HG02852 (cell line): ENCODE data around the gene UNC119.
"Not testable (repeated sequence)": the region's sequence is repeated elsewhere in the genome, so short reads cannot be mapped to it uniquely, and the experiment has no call there.

Experiments used
- ATAC-seq: cut with Tn5 transposase; IDR thresholded peaks from one replicate; pipeline ENCODE4 v1.9.1; 2021; ENCODE audit warnings: mild to moderate bottlenecking, moderate library complexity; ENCODE audit not compliant: unreplicated experiment

UNC119 gene

DNA sequence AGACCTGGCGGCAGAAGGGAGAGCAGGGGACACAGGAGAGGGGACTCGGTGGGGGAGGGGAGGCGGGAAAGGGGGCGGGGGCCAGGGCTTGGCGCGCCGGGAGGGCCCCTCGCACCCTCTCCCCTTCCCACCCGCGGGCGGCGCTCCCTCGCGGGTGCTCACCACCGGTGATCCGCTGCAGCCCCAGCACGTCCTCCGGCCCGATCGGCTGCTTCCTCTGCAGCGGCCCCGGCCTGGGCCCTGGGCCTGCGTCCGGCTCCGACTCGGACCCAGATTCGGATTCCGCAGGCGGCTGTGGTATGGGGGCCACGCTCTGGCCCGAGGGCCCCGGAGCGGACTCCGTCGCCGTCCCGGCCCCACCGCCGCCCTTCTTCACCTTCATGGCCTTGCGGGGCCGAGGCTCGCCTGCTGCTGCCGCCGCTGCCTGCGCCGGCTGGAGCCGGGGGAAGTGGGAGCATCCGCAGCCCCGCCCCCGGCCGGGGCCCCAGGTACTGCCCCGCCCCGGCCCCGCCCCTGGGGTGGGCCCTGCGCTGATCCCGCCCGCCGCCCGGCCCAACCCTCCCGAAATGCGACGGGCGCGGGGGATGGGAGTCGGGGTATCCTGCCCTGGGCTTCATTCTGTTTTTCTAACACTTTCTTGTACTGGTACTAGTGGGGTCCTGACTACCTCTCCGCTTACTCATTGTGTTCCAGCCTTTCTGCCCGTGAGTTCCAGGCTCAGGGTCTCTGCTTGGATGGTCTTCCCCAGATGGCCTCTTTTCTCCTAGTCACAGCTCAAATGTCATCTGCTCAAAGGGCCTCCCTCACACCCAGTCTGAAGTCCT lies at the start of gene UNC119:
Gene UNC119 (minus strand): TSS at position 449 of the 824 bp plus-strand sequence. CDS start 67 bp downstream, at position 382.
- ATAC-seq: peak; percentile 66

DNA sequence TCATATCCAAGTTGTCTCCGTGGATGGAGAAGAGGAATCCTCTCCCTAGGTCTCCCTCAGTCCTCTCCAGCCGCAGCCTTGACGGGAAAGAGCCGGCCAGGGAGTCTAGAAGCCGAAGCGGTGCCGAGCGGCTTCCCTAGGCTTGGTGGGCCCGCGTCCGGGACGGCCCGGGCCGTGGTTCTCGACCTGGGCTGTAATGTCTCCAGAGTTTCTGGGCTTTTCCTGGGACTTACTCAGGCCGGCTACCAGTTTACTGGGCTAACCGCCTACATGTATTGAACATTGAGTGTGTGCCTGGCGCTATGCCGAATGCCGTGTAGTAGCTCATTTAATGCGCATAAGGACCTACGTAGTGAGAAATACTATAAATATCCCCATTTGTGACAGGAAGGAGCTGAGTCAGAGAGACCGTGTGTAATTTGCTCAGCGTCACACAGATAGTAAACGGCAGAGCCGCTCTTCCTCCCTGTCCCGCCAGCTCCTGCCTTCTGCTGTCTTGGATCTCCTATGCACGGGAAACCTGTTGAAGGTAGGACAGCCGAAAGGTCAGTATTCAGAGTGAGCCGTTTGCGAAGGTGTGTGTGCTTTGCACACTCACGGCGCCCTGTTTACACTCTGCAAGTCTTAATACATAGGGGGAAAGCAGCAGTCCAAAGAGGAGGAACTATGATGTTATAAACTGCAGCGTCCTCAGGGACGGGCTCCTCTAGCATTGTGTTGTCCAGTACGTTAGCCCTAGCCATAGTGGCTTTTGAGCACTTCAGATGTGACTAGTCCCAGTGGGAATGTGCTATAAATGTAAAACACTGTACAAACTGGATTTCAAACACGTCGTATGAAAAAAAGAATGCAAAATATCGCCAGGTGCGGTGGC lies 47.1 kb upstream of the UNC119 start:
- peak; percentile 50 for ATAC-seq

DNA sequence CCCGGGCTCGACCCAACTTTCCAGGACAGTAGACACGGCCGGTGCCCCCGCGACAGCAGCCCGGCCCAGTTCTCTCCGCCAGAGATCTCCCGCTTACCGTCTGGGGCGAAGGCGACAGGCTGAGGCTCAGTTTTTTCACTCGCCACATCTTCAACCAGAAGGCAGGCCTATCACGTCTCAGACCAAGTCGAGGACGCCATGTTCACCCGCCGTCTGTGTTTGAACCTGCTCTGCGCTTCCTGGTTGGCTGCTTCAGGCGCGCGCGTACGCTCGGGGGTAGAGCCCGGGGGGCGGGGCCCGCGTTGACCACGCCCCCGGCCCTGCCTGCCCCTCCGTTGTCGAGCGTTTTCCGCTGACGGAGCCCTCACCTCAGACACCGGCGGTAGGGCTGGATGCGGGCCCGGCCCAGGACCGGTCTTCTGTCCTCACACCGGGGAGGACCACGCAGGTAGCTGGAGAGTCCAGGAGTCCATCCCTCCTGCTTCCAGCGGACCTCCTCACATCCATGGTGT lies 46.4 kb upstream of the UNC119 start, which contains the start of gene SPAG5:
Gene SPAG5 (minus strand): TSS at position 227 of the 512 bp plus-strand sequence. CDS start 79 bp downstream, at position 148.
- peak; percentile 73 for ATAC-seq

DNA sequence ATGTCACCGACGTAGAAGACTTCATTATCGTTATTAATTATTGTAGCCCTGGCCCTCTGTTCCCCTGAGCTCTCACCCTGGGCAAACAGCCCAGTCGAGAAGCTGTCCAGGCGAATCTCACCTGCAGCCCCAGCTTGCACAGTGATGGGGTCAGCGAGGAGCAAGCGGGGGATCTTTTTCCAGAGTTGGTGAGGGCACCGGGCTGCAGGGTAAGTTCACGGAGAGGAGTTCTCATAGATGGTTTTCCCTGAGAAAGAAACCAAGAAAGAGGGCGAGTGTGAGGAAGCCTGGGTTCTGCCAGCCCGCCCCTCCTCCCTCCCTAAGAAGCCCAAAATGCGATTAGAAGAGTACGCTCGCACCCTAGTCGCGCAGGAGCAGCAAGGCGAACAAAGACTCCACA lies 46.0 kb upstream of the UNC119 start:
- no peak for ATAC-seq

DNA sequence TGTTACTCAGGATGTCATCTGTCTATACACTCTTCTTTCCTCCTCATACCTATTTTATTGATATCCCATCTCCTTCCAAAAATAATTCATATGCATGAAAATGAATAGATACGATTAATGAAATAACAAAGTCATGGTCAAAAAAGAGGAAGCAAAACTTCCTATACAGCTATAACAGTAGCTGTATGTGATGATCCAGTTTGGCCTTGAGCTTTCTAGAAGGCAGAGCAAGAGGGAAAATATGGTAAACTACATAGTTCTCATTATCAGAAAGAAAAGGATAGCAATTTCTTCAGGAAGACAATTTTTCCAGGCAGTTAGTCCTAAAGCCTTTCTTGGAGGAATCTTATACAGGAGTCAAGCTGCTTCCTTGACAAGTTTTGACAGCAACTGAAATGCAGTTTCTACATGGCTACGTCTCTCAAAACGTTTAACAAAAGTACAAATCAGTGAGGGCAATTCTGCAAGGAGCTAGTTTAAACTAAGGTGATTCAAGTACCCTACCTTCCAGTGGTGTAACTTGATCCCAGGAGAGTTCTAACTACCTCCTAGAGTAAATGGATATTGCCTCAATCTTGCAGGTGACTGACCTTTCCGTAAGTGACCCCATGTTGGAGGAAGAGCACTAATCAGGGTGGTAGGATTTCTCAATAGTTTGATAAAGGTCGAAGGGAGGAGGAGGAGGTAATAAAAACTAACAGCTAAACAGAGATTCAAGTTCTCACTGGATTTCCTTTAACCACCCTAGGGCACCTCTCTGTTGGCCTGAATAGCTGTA lies 45.4 kb upstream of the UNC119 start:
- ATAC-seq: no peak

DNA sequence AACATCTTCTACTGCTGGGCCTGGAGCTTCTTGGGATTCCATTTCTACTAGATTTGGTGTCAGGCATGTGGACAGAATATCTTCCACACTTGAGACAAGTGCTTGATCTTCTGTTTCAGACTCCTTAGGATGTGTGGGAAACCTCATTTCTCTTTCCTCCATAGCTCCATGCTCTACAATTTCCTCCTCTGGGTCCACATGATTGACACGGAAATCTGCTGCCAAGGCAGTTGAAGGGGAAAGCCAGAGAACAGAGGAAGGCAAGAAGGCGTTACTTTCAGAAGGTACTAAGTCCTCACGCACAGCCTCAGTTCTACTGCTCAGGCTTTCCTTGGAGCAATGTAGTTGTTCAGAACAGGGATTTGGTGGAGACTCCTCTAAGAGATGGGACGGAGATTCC lies 39.8 kb upstream of the UNC119 start:
- no peak for ATAC-seq

DNA sequence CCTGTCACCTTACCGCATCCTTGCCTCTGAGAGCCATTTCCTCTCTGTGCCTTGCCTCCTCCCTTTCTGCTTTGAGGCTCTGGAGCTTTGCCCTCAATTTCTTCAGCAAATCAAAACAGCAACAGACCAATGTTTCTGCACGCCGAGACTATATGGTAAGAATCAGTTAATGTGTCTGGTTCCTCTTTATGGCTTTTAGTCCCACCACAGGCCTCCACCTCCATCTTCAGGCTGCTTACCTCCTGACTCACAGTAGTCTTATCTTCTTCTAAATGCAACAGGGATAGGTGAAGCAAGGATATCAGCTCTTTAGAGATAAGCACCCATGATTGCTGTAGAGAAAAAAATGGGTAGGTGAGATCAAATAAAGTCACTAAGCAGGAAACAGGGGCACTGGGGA lies 33.4 kb upstream of the UNC119 start:
- no peak for ATAC-seq

DNA sequence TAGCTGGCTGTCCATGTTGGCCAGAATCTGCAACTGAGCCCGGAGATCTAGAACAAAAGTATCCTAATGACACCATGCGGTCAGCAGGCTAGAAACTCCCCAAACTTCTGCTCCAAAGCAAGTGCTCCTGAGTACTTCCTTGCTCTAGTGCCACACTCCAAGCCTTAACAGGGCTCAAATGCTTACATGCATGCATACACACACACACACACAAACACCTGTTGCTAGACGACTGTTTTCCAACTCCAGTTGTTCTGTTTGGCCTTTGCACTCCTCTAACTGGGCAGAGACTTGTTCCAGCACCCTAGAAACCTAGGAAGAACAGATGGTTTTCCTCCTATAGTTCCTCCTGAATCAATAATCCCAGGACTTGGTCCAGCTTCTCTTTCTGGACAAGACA lies 32.0 kb upstream of the UNC119 start:
- no peak for ATAC-seq

DNA sequence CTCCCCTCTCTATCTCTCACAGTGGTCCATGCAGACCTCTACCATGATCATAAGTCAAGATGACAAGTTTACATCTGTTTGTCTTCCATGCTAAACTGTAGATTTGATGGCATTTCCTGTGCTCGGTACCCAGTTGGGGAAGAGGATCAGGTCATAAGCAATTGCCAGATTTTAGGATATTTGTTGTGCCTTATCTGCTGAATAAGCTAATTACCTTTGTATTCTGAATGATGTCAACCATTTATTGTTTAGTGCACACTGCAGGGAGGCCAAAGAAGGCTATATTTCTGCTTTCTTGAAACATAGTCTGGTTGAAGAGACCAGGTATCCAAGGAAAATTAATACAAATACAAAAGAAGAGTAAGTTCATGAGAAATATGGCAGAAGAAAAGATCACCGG lies 30.1 kb upstream of the UNC119 start:
- ATAC-seq: no peak

DNA sequence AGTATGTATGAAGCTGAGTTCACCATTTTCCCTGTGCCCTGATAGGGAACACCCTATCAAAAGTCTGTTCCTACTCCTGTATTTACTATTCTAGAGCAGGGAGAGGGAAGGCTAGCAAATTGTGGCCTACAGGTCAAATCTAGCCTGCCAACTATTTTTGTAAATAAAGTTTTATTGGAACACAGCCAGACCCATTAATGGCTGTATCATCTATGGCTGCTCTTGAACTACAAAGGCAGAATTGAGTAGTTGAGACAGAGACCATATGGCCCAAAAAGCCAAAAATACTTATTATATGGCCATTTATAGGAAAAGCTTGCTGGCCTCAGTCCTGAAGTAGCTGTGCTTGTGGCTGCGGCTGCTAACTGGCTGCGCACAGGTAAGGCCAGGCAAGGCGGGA lies 28.5 kb upstream of the UNC119 start:
- ATAC-seq: no peak

DNA sequence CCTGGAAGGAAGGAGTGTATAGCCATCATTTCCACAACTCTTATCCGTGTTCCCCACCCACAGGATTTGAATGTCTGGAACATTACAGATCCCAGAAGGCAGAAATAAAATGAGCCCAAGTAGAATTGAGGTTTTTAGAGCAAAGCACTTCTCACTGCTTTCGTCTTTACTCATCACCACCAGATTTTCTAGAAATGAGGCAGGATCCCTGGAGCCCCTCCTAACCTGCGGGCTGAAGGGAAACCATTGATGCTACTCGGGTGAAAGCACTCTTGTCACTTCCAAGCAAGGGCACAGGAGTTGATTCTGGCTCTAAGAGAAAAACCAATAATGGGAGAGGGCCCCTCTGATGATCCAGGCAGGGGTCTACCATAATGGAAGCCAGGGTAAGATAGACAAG lies 27.1 kb upstream of the UNC119 start:
- peak; percentile 40 for ATAC-seq

DNA sequence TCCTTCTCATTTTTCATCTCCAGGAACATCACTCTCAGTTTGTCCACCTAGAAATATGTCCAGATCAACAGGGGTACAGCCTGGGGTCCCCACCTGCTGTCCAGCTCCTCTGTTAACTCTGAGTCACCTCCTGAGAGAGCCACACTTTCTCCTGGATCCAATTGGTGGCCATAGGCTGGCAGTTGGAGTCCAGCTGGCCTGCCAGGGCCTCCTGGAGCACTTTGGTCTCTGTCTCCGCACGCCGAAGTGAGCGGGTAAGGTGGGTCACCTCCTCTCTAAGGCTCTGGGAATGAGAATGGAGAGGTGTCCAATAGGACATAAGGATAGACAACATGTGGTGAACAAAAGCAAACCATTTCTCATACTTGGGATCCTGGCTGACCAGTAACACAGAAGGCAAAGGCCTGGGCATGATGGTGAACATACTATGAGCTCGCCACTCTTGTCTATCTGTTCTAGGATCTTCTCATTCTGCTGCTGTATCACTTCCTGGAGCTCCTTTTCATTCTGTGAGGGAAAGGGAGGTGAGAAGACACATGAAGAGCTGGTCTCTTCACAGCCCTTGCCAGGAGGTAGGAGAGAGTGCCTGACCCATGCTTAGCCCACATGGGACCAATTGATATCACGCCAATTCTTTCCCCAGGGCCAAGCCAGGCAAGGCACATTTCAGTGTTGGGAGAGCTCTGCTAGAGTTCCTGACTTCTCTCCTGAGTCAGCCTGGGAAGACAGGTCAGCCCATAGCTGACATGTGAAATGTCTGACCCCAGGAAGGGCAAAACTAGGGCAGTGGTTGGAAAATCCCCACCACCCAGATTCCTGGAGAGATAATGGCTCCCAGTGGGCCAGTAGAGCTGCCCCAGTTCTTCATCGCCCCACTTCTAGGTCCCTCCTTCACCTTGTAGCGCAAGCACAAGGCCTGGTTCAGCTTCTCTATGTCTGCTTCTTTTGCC lies 26.1 kb upstream of the UNC119 start:
- no peak for ATAC-seq

DNA sequence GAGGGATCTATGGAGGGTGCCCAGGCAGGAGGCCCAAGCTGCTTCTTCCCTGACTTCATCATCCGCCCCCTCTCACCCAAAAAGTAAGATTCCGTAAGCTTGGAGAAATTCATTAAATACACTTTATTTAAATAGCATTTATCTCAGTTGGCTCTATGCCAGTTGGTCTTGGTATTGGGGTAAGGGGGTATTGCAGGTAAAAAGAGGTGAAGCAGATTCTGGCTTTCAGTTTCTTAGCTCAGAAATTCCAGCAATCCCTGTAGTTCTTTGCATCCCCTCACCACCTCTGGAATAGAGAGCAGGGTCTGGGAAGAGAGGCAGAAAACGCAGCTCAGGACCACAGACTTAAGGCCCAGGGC lies 25.0 kb upstream of the UNC119 start:
- ATAC-seq: no peak

DNA sequence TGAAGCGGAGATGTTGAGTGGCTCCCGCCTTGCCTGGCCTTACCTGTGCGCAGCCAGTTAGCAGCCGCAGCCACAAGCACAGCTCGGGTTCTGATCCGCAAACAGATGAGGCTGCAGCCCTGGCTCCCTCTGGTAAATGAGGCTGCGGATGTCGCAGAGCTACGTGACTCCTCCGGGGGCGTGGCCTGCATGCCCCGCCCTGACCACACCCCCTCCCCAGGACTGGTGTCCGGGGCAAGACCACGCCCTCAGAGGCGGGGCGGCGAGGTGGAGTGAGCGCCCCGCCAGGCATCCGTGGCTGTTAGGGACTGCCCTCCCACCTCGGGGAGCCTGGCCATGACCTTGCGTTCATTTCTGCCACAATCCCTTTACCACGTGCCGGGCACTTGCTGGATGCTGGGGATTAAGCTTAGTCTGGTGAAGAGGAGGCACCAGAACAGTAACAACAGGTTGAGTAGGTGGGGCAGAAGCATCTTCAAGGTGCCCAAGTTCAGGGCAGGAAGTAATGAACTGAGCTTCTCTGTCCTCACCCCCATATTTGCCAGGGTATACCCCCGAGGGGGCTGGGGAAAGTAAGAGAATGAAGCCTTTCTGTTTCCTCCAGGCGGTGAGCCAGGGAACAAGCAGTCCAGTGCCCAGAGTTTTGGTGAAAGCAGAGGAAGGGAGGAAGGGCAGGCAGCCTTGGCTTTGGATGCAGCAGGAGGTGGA lies 24.5 kb upstream of the UNC119 start, which contains the start of gene ALDOC:
Gene ALDOC (minus strand): TSS at position 138 of the 708 bp plus-strand sequence. CDS start 1,363 bp downstream, outside the sequence.
- peak; percentile 78 for ATAC-seq

DNA sequence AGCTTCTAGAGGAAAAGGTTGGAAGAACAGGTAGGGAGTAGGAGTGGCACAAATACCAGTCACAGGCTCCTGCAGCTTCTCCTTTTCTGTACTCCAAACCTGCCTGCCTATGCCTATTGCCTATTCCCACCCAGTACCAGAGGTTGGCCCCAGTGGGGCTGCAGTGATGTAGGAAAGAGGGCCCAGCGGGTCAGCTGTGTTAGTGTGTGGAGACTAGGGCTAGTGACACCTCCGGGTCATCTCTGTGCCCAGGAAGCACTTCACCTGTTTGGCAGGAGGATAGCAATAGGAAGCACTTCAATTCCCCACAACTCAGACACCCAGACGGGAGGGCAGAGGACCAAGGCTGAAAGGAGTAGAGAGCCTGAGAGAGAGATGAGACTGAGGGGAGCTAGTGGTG lies 23.6 kb upstream of the UNC119 start:
- not testable (repeated sequence) for ATAC-seq

DNA sequence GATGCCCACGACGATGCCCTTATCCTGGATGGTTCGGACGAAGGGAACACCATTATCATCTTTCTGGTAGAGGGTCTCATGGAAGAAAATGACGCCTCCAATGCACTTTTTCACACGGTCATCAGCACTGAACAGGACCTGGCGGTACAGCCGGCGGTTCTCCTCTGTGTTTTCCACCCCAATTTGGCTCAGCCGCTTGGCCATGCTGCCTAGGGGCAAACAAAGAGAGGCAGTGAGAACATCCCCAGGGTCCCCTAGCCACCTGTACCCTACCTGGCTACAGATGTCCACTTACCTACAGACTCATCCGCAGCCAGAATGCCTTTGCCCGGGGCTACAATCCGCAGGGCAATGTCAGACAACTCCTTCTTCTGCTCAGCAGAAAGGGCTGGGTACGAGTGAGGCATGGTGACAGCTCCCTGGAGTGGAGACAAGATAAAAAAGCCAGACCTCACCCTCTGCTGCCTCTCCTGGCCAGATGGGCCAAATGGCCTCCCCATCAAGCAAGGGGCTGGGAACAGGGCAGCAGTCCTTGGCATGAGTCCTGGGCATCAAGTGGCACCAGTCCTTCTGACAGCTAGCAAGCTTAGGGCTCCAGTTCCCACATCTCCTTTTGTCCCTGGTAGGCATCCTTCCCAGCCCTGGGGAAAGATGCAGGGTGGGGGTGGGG lies 22.8 kb upstream of the UNC119 start:
- ATAC-seq: no peak

DNA sequence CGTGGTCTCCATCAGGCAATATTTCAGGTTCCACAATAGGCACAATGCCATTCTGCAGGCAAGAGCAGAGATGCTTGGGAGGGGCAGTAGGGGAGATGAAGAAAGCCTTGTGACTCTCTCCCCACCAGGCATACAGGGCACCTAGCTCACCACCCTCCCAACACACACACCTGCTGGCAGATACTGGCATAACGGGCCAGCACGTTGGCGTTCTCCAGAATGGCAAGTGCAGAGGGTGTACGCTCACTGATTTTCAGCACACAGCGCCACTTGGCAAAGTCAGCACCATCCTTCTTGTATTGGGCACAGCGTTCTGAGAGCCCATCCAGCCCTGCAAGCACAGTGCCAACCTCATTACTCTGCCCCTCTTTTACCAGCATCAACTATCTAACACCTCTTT lies 22.1 kb upstream of the UNC119 start:
- ATAC-seq: no peak

DNA sequence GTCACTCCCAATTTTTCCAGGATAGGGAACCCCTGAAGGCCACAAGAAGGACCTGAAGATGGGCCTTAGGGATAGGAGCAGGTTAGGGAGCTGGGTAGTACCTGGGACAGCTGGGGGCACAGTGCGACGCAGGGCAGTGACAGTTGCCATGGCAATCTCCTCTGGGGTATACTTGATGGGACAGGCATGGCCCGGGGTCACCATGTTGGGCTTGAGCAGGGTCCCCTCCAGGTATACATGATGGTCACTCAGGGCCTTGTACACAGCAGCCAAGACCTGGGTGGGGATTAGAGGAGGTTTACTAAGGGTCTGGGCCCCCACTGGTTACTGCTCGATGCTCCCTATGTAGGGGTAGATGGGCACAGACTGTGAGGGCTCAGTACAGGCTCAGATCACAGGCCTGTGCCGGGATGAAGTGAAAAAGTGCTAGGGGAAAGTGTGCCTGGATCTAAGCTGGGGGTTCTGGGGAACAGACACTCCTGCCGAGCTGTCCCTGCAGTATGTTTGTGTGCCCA lies 21.6 kb upstream of the UNC119 start:
- no peak for ATAC-seq
